OCI-LY1 (cell line): ENCODE data around the gene PSPN.

Source experiments
- EZH2 ChIP-seq: fragments of 200-600 bp; sonication (generic), shearing (Covaris generic); IDR thresholded peaks from 2 replicates; pipeline ENCODE4 v1.8.0; 2017; ENCODE audit warnings: borderline replicate concordance, mixed run types, mild to moderate bottlenecking, antibody characterized with exemption, low read length, moderate library complexity, mixed read lengths
- TF ChIP-seq, protein P1 (sequence below): fragments of 200-600 bp; sonication (generic), shearing (Covaris generic); IDR thresholded peaks from 2 replicates; pipeline ENCODE4 v1.5.1; 2017; ENCODE audit warnings: mild to moderate bottlenecking, antibody characterized with exemption, low read length, moderate library complexity, mixed read lengths

DNA sequence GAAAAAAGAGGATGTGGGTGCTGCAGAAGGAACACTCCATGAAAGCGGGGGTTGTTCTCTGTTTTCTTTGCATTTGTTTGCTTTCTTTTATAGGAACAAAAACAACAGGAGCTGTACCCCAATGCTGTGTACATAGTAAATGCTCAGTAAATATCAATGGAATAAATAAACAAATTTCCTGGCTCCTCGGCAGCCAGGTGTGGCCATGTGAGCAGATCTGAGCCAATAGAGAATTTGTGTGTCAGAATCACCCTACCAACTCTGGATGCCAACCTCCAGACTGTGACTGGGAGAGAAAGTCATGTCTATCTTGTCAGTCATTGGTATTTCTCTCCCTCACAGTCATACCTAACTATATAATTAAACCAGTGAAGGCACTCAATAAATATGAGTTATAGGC, 25.0 kb downstream of the PSPN start:
- TF ChIP-seq, protein P1, sequence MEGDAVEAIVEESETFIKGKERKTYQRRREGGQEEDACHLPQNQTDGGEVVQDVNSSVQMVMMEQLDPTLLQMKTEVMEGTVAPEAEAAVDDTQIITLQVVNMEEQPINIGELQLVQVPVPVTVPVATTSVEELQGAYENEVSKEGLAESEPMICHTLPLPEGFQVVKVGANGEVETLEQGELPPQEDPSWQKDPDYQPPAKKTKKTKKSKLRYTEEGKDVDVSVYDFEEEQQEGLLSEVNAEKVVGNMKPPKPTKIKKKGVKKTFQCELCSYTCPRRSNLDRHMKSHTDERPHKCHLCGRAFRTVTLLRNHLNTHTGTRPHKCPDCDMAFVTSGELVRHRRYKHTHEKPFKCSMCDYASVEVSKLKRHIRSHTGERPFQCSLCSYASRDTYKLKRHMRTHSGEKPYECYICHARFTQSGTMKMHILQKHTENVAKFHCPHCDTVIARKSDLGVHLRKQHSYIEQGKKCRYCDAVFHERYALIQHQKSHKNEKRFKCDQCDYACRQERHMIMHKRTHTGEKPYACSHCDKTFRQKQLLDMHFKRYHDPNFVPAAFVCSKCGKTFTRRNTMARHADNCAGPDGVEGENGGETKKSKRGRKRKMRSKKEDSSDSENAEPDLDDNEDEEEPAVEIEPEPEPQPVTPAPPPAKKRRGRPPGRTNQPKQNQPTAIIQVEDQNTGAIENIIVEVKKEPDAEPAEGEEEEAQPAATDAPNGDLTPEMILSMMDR: no peak
- TF ChIP-seq EZH2: no peak
